ENCODE measurements around the gene ABCC9. TPM values are rescaled to one million over a fixed set of nuclear protein-coding genes. Genes with fewer than 3 reads are reported as not detected.
"Not testable (repeated sequence)": the region's sequence is repeated elsewhere in the genome, so short reads cannot be mapped to it uniquely, and the experiment has no call there.

ABCC9 gene
- total RNA-seq, 1 experiment from 2014 or later, result not detected

- no peaks in the 10 kb centered on the region for H3K79me2 ChIP-seq (ENCODE audit: low read length)
- H4K20me1 ChIP-seq (ENCODE audit: insufficient read depth, low read depth, low read length), result no peaks in the 10 kb centered on the region
- H3K4me3 ChIP-seq (ENCODE audit: low read length), result no peak overlapping the region
- no peak overlapping the region for H3K27ac ChIP-seq (ENCODE audit: low read length)
- H3K9ac ChIP-seq (ENCODE audit: low read length), result no peak overlapping the region
- no peaks in the 10 kb centered on the region for H3K4me1 ChIP-seq (ENCODE audit: low read length)
- DNase-seq, result no peak
- H2AFZ ChIP-seq (ENCODE audit: low read length), result no peak overlapping the region
- H3K9me2 ChIP-seq (replicated peaks; ENCODE audit: insufficient read depth, low read length), result no peaks in the 10 kb centered on the region
- H3K9me3 ChIP-seq (ENCODE audit: low read length), result peaks cover 16% of the 10 kb centered on the region
- H3K36me3 ChIP-seq (ENCODE audit: insufficient read depth, low read length), result no peaks in the 10 kb centered on the region
- no peaks in the 10 kb centered on the region for H3K27me3 ChIP-seq (ENCODE audit: low read length)
- H3K4me2 ChIP-seq (ENCODE audit: low read depth, low read length, poor library complexity, severe bottlenecking), result no peak overlapping the region
Measured at GRCh38 chr12:21945002-21945401, 3.8 kb upstream of the ABCC9 start.

GRCh38 chr12:21942377-21942703 lies 1.1 kb upstream of the ABCC9 start:
- Histone ChIP-seq H3K4me3 (ENCODE audit: low read length) (no peak overlapping the region), H3K9me2 (replicated peaks; ENCODE audit: insufficient read depth, low read length) (no peaks in the 10 kb centered on the region), H3K9ac (ENCODE audit: low read length) (no peak overlapping the region), H3K27ac (ENCODE audit: low read length) (no peak overlapping the region), H2AFZ (ENCODE audit: low read length) (no peak overlapping the region), H3K27me3 (ENCODE audit: low read length) (no peaks in the 10 kb centered on the region), H3K9me3 (ENCODE audit: low read length) (peaks cover 9% of the 10 kb centered on the region), H3K4me1 (ENCODE audit: low read length) (no peaks in the 10 kb centered on the region), H4K20me1 (ENCODE audit: insufficient read depth, low read depth, low read length) (no peaks in the 10 kb centered on the region), H3K36me3 (ENCODE audit: insufficient read depth, low read length) (no peaks in the 10 kb centered on the region), H3K79me2 (ENCODE audit: low read length) (no peaks in the 10 kb centered on the region), H3K4me2 (ENCODE audit: low read depth, low read length, poor library complexity, severe bottlenecking) (no peak overlapping the region)
- no peak for DNase-seq

GRCh38 chr12:21941506-21942376 lies 515 bp upstream of the ABCC9 start:
- Histone ChIP-seq H3K36me3 (ENCODE audit: insufficient read depth, low read length) (no peaks in the 10 kb centered on the region), H3K27ac (ENCODE audit: low read length) (no peak overlapping the region), H3K4me2 (ENCODE audit: low read depth, low read length, poor library complexity, severe bottlenecking) (no peak overlapping the region), H2AFZ (ENCODE audit: low read length) (no peak overlapping the region), H3K4me1 (ENCODE audit: low read length) (no peaks in the 10 kb centered on the region), H3K9ac (ENCODE audit: low read length) (no peak overlapping the region), H3K9me2 (replicated peaks; ENCODE audit: insufficient read depth, low read length) (no peaks in the 10 kb centered on the region), H3K79me2 (ENCODE audit: low read length) (no peaks in the 10 kb centered on the region), H4K20me1 (ENCODE audit: insufficient read depth, low read depth, low read length) (no peaks in the 10 kb centered on the region), H3K4me3 (ENCODE audit: low read length) (no peak overlapping the region), H3K27me3 (ENCODE audit: low read length) (no peaks in the 10 kb centered on the region), H3K9me3 (ENCODE audit: low read length) (peaks cover 8% of the 10 kb centered on the region)
- DNase-seq, result no peak

GRCh38 chr12:21939435-21939834 lies 1.8 kb downstream of the ABCC9 start:
- H2AFZ ChIP-seq (ENCODE audit: low read length), result no peak overlapping the region
- no peaks in the 10 kb centered on the region for H4K20me1 ChIP-seq (ENCODE audit: insufficient read depth, low read depth, low read length)
- H3K9ac ChIP-seq (ENCODE audit: low read length), result no peak overlapping the region
- H3K4me1 ChIP-seq (ENCODE audit: low read length), result no peaks in the 10 kb centered on the region
- H3K9me2 ChIP-seq (replicated peaks; ENCODE audit: insufficient read depth, low read length), result no peaks in the 10 kb centered on the region
- H3K4me2 ChIP-seq (ENCODE audit: low read depth, low read length, poor library complexity, severe bottlenecking), result no peak overlapping the region
- no peak for DNase-seq
- H3K79me2 ChIP-seq (ENCODE audit: low read length), result no peaks in the 10 kb centered on the region
- H3K4me3 ChIP-seq (ENCODE audit: low read length), result no peak overlapping the region
- H3K36me3 ChIP-seq (ENCODE audit: insufficient read depth, low read length), result no peaks in the 10 kb centered on the region
- H3K27me3 ChIP-seq (ENCODE audit: low read length), result no peaks in the 10 kb centered on the region
- H3K9me3 ChIP-seq (ENCODE audit: low read length), result no peaks in the 10 kb centered on the region
- H3K27ac ChIP-seq (ENCODE audit: low read length), result no peak overlapping the region

- Histone ChIP-seq H4K20me1 (ENCODE audit: insufficient read depth, low read depth, low read length) (no peaks in the 10 kb centered on the region), H3K4me2 (ENCODE audit: low read depth, low read length, poor library complexity, severe bottlenecking) (no peak overlapping the region), H3K9me3 (ENCODE audit: low read length) (no peaks in the 10 kb centered on the region), H3K27ac (ENCODE audit: low read length) (no peak overlapping the region), H2AFZ (ENCODE audit: low read length) (no peak overlapping the region), H3K9ac (ENCODE audit: low read length) (no peak overlapping the region), H3K27me3 (ENCODE audit: low read length) (no peaks in the 10 kb centered on the region), H3K79me2 (ENCODE audit: low read length) (no peaks in the 10 kb centered on the region), H3K4me1 (ENCODE audit: low read length) (no peaks in the 10 kb centered on the region), H3K9me2 (replicated peaks; ENCODE audit: insufficient read depth, low read length) (no peaks in the 10 kb centered on the region), H3K4me3 (ENCODE audit: low read length) (no peak overlapping the region), H3K36me3 (ENCODE audit: insufficient read depth, low read length) (no peaks in the 10 kb centered on the region)
- no peak for DNase-seq
Measured at GRCh38 chr12:21938879-21939278, 2.3 kb downstream of the ABCC9 start.

GRCh38 chr12:21934173-21934572 lies 7.1 kb downstream of the ABCC9 start:
- Histone ChIP-seq H4K20me1 (ENCODE audit: insufficient read depth, low read depth, low read length) (no peaks in the 10 kb centered on the region), H3K36me3 (ENCODE audit: insufficient read depth, low read length) (no peaks in the 10 kb centered on the region), H3K4me3 (ENCODE audit: low read length) (no peak overlapping the region), H3K27me3 (ENCODE audit: low read length) (no peaks in the 10 kb centered on the region), H3K9me3 (ENCODE audit: low read length) (no peaks in the 10 kb centered on the region), H3K9me2 (replicated peaks; ENCODE audit: insufficient read depth, low read length) (no peaks in the 10 kb centered on the region), H3K9ac (ENCODE audit: low read length) (no peak overlapping the region), H3K27ac (ENCODE audit: low read length) (no peak overlapping the region), H3K4me2 (ENCODE audit: low read depth, low read length, poor library complexity, severe bottlenecking) (no peak overlapping the region), H3K4me1 (ENCODE audit: low read length) (no peaks in the 10 kb centered on the region), H2AFZ (ENCODE audit: low read length) (no peak overlapping the region), H3K79me2 (ENCODE audit: low read length) (no peaks in the 10 kb centered on the region)
- no peak for DNase-seq

- Histone ChIP-seq H3K36me3 (ENCODE audit: insufficient read depth, low read length) (no peaks in the 10 kb centered on the region), H3K27me3 (ENCODE audit: low read length) (no peaks in the 10 kb centered on the region), H3K9ac (ENCODE audit: low read length) (no peak overlapping the region), H3K4me3 (ENCODE audit: low read length) (no peak overlapping the region), H4K20me1 (ENCODE audit: insufficient read depth, low read depth, low read length) (no peaks in the 10 kb centered on the region), H2AFZ (ENCODE audit: low read length) (no peak overlapping the region), H3K9me3 (ENCODE audit: low read length) (no peaks in the 10 kb centered on the region), H3K79me2 (ENCODE audit: low read length) (no peaks in the 10 kb centered on the region), H3K4me1 (ENCODE audit: low read length) (no peaks in the 10 kb centered on the region), H3K4me2 (ENCODE audit: low read depth, low read length, poor library complexity, severe bottlenecking) (no peak overlapping the region), H3K9me2 (replicated peaks; ENCODE audit: insufficient read depth, low read length) (no peaks in the 10 kb centered on the region), H3K27ac (ENCODE audit: low read length) (no peak overlapping the region)
- no peak for DNase-seq
Measured at GRCh38 chr12:21933656-21934055, 7.6 kb downstream of the ABCC9 start.

- H3K4me3 ChIP-seq (ENCODE audit: low read length); DNase-seq; H3K9ac ChIP-seq (ENCODE audit: low read length); H2AFZ ChIP-seq (ENCODE audit: low read length); H4K20me1 ChIP-seq (ENCODE audit: insufficient read depth, low read depth, low read length); H3K27ac ChIP-seq (ENCODE audit: low read length); H3K27me3 ChIP-seq (ENCODE audit: low read length); H3K9me2 ChIP-seq (replicated peaks; ENCODE audit: insufficient read depth, low read length); H3K36me3 ChIP-seq (ENCODE audit: insufficient read depth, low read length); H3K9me3 ChIP-seq (ENCODE audit: low read length); H3K4me1 ChIP-seq (ENCODE audit: low read length); H3K79me2 ChIP-seq (ENCODE audit: low read length); H3K4me2 ChIP-seq (ENCODE audit: low read depth, low read length, poor library complexity, severe bottlenecking): not testable (repeated sequence)
Measured at GRCh38 chr12:21929972-21930371, 11.3 kb downstream of the ABCC9 start.

Measured in Karpas-422 (cell line).